HG03280 (cell line): ENCODE data around the gene IL1F10.

ENCODE experiments used
- ATAC-seq: cut with Tn5 transposase; IDR thresholded peaks from one replicate; pipeline ENCODE4 v1.9.1; 2021; ENCODE audit warnings: mild to moderate bottlenecking, moderate library complexity; ENCODE audit not compliant: unreplicated experiment

IL1F10 gene

DNA sequence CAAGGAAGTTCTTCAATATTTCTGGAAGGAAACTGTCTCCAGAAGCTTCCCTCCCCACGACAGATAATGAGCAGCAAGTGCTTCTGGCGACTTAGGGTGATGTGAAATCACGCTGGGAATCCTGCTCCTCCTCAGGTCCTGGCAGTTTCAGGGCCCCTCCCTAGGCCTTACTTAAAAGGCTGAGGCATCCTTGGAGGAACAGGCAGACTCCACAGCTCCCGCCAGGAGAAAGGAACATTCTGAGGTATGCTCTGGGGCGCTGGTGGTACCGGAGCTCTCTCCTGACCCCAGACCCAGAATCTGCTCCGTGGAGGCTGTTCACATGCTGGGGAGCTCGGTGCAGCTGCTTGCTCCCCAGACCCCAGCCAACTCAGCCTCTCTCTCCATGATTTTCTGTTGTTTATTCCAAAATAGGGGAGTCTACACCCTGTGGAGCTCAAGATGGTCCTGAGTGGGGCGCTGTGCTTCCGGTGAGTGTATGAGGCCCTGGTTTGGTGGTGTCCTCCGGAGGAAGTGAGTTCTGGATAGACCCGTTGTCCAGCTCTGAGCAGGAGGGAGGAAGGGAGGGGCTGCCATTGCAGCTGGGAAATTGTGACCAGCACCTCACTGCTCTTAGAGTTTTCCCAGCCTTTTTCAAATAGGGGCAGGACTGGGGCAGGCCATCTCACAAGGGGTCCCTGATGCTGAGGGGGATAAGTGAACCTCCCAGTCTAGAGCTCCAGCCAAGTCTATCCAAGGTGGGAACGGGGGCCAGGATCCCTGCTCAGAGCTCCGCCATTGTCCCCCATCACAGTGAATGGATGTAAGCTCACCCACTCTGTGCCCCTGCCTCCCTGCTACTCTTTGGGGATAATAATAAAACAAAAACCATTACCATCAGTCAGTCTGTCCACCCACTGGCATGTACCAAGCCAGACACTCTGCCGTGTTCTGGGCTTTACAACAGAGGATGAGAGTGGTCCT lies 8.5 kb upstream of the IL1F10 start, which contains the start of gene IL36RN:
Gene IL36RN, plus strand, starts transcription at position 201 of the 963 bp plus-strand sequence. Its CDS starts 241 bp downstream, at position 442.
- no peak for ATAC-seq

DNA sequence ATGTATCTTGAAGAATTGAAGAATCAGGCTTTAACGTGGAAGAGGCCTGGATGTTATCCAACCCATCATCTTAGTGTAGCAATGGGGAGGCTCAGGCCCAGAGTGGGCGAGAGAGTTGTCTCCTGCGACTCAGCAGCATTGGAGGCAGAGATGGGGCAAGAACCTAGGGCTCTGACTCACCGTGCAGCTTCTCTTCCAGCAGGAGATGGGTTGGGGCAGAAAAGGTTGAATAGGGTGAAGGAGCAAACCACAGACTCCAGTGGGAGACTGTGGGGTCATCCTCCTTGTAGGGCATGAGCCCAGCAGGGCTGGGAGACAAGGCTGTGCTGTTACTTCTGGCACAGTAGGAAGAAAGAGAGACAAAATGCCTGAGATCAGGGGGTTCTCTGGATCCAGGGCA lies 7.4 kb upstream of the IL1F10 start:
- ATAC-seq, result no peak

DNA sequence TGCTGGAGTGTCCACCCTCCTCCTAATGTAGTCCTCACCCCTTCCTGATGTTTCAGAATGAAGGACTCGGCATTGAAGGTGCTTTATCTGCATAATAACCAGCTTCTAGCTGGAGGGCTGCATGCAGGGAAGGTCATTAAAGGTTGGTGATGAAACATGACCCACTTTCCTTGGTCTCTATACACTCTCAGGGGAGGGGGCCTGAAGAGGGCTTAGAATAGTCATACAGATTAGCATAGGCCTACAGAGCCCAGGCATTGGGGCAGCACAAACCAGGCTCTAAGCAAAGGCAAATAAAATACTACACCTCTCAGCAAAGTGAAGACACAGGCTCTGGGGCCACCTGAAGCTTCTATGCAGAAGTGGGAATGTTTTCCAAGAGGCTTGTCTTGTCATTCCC lies 7.0 kb upstream of the IL1F10 start:
- ATAC-seq, result no peak

DNA sequence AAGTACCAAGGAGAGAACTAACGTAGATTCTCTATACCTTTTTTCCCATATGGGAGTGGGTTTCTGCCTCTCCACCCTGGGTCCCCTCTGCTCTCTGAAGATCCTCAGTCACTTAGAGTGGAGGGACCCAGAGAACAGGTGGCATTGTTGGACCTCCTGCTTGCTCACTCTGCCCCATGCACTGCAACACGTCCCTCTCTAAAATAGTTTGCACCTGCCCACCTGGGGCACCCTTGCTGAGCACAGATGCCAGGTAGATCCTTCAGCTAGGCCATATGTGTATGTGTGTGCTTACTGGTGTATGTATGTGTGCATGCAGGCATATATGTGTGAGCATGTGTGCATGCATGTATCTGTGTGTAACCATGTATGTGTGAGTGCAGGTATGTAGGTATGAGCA lies 6.5 kb upstream of the IL1F10 start:
- no peak for ATAC-seq

DNA sequence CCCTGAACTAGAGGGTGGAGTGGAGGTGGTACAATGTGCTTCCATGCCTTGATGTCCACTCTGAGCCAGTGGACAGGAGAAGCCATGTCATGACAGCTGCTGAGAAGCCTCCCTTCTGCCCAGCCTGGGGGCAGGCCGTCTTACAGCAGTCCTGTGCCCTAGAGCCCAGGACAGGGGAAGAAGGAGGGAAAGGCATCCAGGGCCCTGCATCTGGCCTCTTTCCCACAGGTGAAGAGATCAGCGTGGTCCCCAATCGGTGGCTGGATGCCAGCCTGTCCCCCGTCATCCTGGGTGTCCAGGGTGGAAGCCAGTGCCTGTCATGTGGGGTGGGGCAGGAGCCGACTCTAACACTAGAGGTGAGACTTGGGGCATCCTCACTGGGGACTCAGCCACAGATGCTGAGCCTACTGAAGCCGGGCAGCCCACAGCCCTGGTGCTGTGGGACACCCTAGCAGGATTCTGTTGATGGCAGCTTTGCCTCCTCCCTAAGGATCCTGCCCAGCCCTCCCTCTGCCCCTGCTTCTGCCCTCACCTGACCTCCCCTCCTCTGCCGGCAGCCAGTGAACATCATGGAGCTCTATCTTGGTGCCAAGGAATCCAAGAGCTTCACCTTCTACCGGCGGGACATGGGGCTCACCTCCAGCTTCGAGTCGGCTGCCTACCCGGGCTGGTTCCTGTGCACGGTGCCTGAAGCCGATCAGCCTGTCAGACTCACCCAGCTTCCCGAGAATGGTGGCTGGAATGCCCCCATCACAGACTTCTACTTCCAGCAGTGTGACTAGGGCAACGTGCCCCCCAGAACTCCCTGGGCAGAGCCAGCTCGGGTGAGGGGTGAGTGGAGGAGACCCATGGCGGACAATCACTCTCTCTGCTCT lies 5.6 kb upstream of the IL1F10 start:
- no peak for ATAC-seq

DNA sequence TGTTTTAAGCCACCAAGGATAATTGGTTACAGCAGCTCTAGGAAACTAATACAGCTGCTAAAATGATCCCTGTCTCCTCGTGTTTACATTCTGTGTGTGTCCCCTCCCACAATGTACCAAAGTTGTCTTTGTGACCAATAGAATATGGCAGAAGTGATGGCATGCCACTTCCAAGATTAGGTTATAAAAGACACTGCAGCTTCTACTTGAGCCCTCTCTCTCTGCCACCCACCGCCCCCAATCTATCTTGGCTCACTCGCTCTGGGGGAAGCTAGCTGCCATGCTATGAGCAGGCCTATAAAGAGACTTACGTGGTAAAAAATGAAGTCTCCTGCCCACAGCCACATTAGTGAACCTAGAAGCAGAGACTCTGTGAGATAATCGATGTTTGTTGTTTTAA lies 3.5 kb upstream of the IL1F10 start:
- no peak for ATAC-seq

DNA sequence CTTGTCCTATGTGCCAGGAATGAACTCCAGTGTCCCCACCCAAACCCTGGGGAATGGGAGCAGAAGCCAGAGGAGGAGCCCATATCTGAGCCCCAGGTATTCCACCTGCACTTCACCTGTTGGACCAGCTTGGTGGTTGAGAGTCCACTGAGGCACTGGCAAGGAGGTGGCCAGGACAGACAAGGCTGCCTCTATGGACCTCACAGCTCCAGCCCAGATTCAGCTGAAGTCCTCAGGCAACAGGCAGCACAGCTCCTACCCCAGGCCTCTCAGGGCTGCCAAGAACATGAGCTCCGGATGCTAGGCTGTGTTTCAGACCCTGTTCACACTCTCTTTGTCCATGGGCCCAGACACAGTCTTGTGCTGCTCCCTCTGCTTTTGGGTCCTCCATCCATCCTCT lies 2.9 kb upstream of the IL1F10 start:
- no peak for ATAC-seq

DNA sequence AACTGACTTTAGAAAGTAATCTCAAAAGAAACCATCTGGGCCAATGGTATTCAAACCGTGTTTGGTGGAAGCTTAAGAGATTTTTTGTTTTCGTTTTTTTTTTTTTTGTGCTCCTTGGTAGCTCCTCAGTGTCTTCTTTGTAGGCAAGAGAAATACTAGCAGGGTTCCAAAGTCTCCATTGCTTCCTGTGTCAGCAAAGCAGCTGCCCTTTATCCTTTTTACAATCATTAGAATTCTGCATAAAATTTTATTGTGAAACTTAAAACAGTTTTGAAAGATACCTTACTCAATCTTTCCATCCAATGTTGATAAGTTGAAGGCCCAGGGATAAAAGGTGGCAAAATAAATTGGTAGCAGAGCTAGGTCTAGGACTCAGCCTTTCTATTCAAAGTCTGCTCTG lies 479 bp downstream of the IL1F10 start:
- ATAC-seq, result no peak

DNA sequence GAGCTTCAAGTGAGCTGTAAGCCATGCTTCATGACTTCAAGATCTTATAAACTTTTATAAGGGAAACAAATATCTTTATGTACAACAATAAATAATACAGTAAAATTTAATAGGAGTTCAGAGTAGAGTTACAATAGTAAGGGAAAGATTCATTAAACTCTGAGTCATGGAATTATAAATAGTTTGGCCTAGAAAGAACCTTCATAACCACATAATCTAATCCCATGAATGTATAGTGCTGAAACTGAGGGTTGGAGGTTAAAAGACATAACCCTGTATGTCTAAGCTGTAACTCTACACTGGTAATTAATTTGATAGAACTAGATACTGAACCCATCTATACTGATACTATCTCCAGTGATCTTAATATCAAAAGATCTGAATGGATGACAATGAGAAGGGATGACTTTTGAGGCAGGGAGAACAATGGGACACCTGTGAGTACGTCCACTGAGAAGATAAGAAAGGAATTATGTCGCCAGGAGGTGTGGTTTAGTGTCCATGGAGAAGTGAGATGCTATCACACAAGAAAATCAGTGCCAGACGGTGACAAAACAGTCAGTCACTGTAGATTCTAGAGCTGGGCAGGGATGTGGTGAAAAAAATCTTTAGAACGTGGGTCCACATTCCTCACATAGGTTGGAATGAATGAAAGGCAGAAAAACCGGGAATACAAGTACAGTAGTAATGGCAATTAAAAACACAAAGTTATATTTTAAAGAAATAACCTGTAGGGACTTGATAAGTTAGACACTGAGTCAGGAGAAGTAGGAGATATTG lies 1.1 kb downstream of the IL1F10 start:
- no peak for ATAC-seq

DNA sequence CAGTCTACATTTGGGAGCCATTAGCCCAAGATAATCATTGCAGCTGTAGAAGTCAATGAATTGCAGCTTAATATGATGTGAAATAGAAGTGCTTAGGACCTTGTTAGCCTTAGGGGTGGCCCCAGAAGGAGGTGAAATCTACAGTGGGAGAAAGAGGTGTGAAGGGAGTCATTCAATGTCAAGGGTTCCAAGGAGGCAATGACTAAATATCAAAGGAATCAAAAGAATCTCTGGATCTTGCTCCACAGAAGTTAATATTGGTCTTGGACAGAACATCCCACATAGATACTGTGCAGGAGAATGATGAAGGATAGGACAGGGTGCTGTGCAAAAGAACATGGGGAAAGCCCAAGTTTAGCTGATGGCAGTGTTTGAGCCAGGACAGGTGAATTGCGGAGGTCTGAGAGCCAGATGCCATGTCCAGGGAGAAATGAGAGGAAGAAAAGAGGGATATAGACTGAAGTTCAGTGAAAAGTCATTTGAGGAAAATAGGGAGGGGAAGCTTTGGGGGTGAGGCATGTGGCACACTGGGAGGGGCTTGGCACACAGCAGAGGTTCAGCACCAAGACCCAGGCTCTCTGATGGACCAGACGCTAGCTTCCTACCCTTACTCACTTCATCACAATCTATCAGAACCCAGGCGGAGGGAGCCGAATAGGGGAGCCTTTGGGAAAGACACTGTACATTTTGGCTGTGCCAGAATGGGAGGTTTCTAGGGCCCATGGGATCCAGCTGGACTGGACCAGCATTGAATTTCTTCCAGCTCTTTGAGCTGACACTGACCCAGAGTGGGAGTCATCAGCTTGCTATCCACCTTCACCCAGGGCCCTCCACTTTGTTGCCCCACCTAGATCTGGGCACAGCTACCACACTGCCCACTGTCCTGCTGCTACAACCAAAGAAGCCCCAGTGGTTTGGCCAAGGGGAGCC lies 2.2 kb downstream of the IL1F10 start:
- ATAC-seq, result no peak

DNA sequence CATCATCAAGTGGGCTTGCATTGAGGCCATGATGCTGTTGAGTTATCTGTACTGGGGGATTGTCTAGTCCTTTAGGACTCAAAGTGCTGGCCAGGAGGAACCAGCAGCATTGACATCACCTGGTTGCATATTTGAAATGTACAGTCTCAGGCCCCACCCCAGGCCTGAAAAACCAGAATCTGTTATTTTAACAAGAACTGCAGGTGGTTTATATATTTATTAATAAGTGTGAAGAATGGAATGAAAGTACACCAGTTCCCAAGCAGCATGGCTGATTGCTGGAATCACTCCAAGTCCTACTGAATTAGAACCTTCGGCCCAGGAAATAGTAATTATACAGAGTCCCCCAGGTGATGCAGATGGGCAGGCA lies 2.8 kb downstream of the IL1F10 start:
- ATAC-seq, result no peak

DNA sequence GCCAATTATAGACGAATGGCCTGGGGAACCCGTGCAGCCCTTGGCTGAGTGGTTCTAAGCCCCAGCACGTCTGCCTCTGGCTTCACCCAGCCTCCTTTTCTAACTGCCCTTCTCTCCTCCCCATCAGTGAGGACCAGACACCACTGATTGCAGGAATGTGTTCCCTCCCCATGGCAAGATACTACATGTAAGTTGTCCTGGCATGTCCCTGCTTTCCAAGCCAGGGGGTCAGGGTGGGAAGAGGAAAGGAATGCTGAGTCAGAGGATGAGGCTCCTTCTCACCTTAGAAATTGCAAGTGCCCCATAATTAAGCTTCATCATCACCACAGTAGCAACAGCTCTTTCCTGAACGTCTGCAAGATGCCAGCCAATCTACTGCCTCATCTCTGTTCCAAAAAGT lies 4.8 kb downstream of the IL1F10 start:
- ATAC-seq, result no peak

DNA sequence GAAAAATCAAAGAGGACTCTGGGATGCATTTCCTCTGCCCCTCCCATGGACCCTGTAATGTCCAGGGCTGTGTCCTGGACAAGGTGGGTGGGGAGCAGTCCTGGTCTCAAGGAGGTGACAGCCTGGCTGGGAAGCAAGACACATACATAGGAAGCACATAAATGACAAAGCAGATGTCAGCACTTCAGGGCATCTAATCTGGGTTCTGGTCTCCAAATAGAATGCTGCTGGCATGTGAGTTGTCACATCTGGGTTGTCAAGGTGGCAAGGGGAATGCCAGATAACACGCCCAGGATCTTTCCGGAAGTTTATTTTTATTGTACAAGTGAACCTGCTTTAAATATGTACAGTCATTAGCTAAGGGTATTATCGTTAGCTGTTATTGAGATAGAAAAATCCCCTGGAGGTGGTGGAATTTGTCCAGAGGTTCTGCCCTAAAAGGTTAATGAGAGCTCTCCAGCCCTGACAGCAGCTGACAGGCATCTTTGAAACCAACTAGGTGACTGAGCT lies 5.6 kb downstream of the IL1F10 start:
- ATAC-seq, result no peak

DNA sequence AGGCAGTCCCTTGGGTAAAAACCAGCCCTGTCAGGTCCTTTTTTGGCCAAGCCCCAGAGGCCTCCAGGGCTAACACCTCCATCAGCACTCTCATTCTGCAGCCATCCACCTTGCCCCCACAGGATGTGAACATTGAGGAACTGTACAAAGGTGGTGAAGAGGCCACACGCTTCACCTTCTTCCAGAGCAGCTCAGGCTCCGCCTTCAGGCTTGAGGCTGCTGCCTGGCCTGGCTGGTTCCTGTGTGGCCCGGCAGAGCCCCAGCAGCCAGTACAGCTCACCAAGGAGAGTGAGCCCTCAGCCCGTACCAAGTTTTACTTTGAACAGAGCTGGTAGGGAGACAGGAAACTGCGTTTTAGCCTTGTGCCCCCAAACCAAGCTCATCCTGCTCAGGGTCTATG lies 7.3 kb downstream of the IL1F10 start:
- no peak for ATAC-seq

DNA sequence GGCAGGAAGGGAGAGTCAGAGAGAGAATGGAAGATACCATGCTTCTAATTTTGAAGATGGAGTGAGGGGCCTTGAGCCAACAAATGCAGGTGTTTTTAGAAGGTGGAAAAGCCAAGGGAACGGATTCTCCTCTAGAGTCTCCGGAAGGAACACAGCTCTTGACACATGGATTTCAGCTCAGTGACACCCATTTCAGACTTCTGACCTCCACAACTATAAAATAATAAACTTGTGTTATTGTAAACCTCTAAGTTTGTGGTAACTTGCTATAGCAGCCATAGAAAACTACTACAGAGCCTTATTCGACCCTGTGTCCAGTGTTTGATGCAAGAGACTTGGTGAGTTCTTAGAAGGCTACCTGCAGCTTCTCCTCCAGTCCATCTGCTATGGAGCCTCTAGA lies 7.8 kb downstream of the IL1F10 start:
- no peak for ATAC-seq

DNA sequence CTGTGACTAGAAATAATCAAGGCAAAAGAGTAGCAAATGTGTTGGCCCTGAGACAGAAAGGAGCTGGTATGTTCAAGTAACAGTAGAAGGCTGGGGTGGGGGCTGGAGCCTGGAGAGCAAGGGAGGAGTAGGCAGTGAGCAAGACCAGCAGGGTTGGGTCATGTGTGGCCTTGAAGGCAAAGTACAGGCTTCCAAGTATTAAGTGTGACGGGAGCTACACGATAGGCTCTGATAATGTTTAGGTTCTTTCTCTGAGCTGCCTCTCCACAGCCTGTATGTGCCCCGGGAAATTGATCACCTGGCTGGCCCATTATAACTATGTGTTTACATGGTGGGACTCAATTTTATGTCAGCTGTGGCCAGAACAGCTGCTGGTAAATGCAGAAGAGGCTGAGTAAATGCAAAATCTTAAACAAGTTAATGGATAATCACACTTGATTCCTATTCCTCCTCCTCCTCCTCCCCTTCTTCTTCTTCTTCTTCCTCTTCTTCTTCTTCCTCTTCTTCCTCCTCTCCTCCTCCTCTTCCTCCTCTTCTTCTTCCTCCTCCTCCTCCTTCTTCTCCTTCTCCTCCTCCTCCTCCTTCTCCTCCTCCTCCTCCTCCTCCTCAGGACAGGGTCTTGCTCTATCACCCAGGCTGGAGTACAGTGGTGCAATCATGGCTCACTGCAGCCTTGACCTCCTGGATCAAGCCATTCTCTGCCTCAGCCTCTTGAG lies 9.3 kb downstream of the IL1F10 start:
- ATAC-seq, result no peak

DNA sequence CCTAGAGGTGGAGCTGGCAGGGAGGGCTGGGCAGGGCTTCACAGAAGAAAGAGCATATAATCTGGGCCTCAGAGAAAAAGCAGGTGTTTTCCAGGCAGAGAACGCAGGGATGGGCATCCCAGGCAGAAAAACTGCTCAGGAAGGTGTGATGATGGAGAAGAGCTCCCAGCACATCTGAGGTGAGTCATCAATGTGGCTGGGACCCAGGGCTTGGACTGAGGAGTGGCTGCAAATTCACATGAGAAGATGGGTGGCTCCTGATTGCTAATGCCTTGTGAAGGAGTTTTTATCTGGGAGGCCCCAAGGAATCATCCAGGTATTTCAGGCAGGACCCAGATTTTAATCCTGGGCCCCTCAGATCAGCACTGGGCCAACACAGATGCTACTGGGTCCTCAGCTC lies 10.2 kb downstream of the IL1F10 start:
- ATAC-seq, result no peak

DNA sequence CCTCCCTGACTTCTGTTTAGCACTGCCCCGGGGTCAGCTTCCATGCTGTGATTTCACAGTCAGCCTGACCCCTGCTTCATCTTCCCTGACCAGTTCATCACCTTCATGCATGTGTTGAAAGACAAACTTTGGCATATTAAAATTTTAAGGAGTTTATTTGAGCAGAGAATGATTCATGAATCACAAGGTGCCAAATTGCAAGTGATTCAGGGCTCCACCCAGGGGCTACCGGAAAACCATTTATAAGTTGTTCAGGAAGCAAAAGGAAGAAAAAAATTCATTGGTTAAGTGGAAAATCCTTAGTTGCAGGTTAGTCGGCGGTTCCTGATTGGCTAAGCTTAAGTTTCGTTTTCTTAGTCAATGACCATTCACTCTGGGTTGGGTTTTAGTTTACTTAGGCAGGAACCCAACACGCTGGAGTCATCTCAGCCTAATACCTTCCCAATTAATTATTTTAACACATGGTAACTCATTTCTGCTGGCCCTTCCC lies 10.6 kb downstream of the IL1F10 start:
- no peak for ATAC-seq

DNA sequence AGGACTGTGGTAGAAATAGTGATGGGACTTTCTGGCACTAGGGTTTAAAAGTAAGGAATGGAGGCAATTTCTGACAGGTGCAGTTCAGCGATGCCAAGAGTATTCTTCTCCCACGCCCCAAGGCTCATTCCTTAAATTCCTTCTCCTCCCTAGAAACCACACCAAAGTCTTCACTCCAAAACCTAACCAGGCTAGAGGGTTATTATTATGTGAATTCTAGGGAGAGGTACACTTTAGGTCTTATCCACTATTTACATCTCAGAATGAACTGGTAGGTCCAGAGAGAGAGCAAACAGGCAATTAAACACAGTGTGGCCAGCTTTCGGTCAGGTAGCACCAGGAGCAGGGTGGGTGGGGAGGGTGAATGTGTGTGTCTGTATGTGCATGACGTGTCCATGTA lies 11.4 kb downstream of the IL1F10 start:
- no peak for ATAC-seq
